Pancreas (tissue), 10 donors: ENCODE measurements around the gene ACVR1. TPM values are rescaled to one million over a fixed set of nuclear protein-coding genes. Genes with fewer than 3 reads are reported as not detected.
A peak's percentile ranks its signal among the peaks of the same experiment; 100 is the strongest.

Experiments
- ATAC-seq, 4 donors: fragments of 200-7000 bp; cut with Tn5 transposase; one replicate each; pipeline versions ENCODE4 v1.8.0 to v1.9.1; 2020; ENCODE audit warnings: mild to moderate bottlenecking in 4 of 4, moderate library complexity in 4 of 4
- DNase-seq, 6 donors: peaks; one replicate each; pipeline ENCODE4 v3.0.0-alpha.2; 2020
- FAIRE-seq: peaks from 2 replicates; lab custom pipeline; 2012; peaks lifted over from hg19 to GRCh38; lab: Jason Lieb, UNC
- H3K27ac ChIP-seq, 4 donors: fragments of 200-600 bp; sonication (generic); 1 replicate in 3 of 4; 2 replicates in 1 of 4; pipeline versions ENCODE4 v1.5.0 to v1.8.0; 2020
- H3K27me3 ChIP-seq, 4 donors: fragments of 200-600 bp; one replicate each; pipeline ENCODE4 v1.8.0; 2021
- H3K36me3 ChIP-seq, 3 donors: fragments of 200-600 bp; sonication (generic) in 1 of 3; one replicate each; pipeline versions ENCODE4 v1.5.0 to v1.8.0; 2020 to 2021
- H3K4me1 ChIP-seq, 3 donors: fragments of 200-600 bp; one replicate each; pipeline ENCODE4 v1.8.0; 2021
- H3K4me3 ChIP-seq, 4 donors: fragments of 200-600 bp; sonication (generic) in 2 of 4; one replicate each; pipeline versions ENCODE4 v1.5.0 to v1.8.0; 2020 to 2021
- H3K9me3 ChIP-seq, 4 donors: fragments of 200-600 bp; one replicate each; pipeline ENCODE4 v1.8.0; 2021
- CTCF ChIP-seq, 4 donors: fragments of 200-600 bp; sonication (generic) in 3 of 4; IDR thresholded peaks; one replicate each; pipeline versions ENCODE4 v1.5.0 to v1.8.0; 2021; ENCODE audit warnings: antibody characterized with exemption in 4 of 4
- WGBS, 2 donors: extraction: QIAGEN DNeasy Blood & Tissue Kit; methylation state at CpG; one replicate each; pipeline ENCODE4 v1.1.7; 2013; 5-methylcytosine and 5-hydroxymethylcytosine counted together
- intact Hi-C, 3 donors: fragments of 100-400 bp; cut with DNase I; formaldehyde crosslinking; loops; one replicate each; pipeline versions ENCODE4 v1.11.1 to v1.14.2; 2022
- polyA plus RNA-seq, 2 donors: library from polyadenylated mRNA; stranded (reverse); fragments of 200-250 nt; gene quantifications; one replicate each; pipeline ENCODE4 v1.2.3, GENCODE V29; 2013
- total RNA-seq, 6 donors: library from RNA; stranded (reverse); fragmentation: NEBNext Ultra II Directional in 4 of 6; extraction: Animal tissue kit (Norgen Biotek cat#: 25700) in 4 of 6; gene quantifications; one replicate each; pipeline versions ENCODE4 v1.2.1 to v1.2.4, GENCODE V29; 2021 to 2023
- donor health status: healthy with polysubstance abuse.
- donor health status: DM: no; HTN: no; CAD: no; lungs with moderate emphysema.
- donor health status: DM: no; HTN: no; CAD: no.
- donor health status: control.
- donor health status: control.
- donor health status: Bipolar disorder and iron deficiency.
- donor health status: DM: yes; HTN: yes; CAD: no.
- donor health status: DM: no; HTN: no; CAD: no.
- donor health status: DM: no; HTN: no; CAD: no.
- donor health status: DM: yes; HTN: yes; CAD: no.

Gene ACVR1
- total and polyA plus RNA-seq, 8 donors = 3.1 to 25.2 (median 11.7) TPM

DNA sequence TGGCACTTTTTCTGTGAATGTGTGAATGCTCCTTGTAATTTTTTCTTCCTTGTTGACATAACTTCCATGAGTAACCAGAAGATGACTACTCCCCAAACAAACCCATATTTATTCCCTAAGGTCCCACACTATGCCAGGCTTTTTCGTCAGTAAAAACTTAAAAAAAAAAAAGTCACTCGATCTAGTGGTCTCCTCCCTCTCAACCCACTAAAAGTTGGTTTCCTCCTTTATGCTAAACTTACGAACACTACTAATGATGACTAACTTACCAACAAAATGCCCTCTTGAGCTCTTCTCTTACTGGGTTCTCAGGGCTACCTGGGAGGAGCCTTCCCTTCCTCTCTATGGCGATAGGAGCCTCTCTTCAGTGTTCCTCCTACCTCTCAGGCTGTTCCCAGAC is 18.2 kb downstream of the ACVR1 start:
- FAIRE-seq (no peak), ATAC-seq (peak in 3 of 4 donors; percentile 46 to 63 (median 53)), DNase-seq (no peak)
- H3K4me3 ChIP-seq = no peak overlapping the region
- no peak for TF ChIP-seq CTCF (IDR thresholded peaks at IDR 0.05)
- intact Hi-C loops = no loop called here
- H3K4me1 ChIP-seq = peaks cover 0 to 12% (median 0%) of the 10 kb centered on the region in 3 donors
- WGBS, 2 donors = 82 to 84% methylated on average over 4 of the region's 4 CpGs
- H3K27me3 ChIP-seq = no peaks in the 10 kb centered on the region
- peak overlapping the region in 1 of 4 donors; percentile 37 for H3K27ac ChIP-seq
- H3K36me3 ChIP-seq = no peaks in the 10 kb centered on the region
- H3K9me3 ChIP-seq = no peaks in the 10 kb centered on the region

- no peak for DNase-seq
- FAIRE-seq = no peak
- intact Hi-C loops = no loop called here
- no peak for TF ChIP-seq CTCF (IDR thresholded peaks at IDR 0.05)
- H3K4me1 ChIP-seq = peaks cover 0 to 6% (median 0%) of the 10 kb centered on the region in 3 donors
- no peak overlapping the region for H3K27ac ChIP-seq
- WGBS, 2 donors = 93 to 94% methylated on average over 2 of the region's 2 CpGs
- H3K9me3 ChIP-seq = no peaks in the 10 kb centered on the region
- no peak overlapping the region for H3K4me3 ChIP-seq
- H3K27me3 ChIP-seq = no peaks in the 10 kb centered on the region
- H3K36me3 ChIP-seq = no peaks in the 10 kb centered on the region
- ATAC-seq = no peak
Measured at GRCh38 chr2:157856187-157856515, 20.0 kb downstream of the ACVR1 start.

- Histone ChIP-seq H3K9me3 (no peaks in the 10 kb centered on the region), H3K27ac (no peak overlapping the region), H3K27me3 (no peaks in the 10 kb centered on the region), H3K36me3 (no peaks in the 10 kb centered on the region), H3K4me3 (no peak overlapping the region), H3K4me1 (peaks cover 0 to 20% (median 7%) of the 10 kb centered on the region in 3 donors)
- intact Hi-C loops = no loop called here
- WGBS, 2 donors = 91 to 92% methylated on average over 3 of the region's 3 CpGs
- TF ChIP-seq CTCF (IDR thresholded peaks at IDR 0.05) = no peak
- FAIRE-seq (no peak), DNase-seq (no peak), ATAC-seq (no peak)
Measured at GRCh38 chr2:157853820-157854219, 22.3 kb downstream of the ACVR1 start.

DNA sequence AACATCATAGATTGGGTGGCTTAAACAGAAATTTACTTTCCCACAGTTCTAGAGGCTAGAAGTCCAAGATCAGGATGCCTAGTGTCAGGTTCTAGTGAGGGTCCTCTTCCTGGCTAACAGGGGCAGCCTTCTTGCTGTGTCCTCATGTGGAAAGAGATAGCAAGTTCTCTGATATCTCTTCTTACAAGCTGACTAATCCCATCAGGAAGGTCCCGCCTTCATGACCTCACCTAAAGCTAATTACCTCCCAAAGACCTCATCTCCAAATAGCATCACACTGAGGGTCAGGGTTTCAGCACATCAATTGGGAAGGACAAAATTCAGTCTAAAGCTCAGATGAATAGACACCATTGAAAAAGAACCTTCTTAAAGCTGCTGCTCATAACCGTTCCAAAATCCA is 22.9 kb downstream of the ACVR1 start:
- TF ChIP-seq CTCF (IDR thresholded peaks at IDR 0.05) = no peak

GRCh38 chr2:157849591-157849990 is 26.5 kb downstream of the ACVR1 start:
- H3K36me3 ChIP-seq = no peaks in the 10 kb centered on the region
- no peak for TF ChIP-seq CTCF (IDR thresholded peaks at IDR 0.05)
- WGBS, 2 donors = 48 to 55% methylated on average over 2 of the region's 2 CpGs
- no peaks in the 10 kb centered on the region for H3K27me3 ChIP-seq
- intact Hi-C loops = no loop called here
- H3K27ac ChIP-seq = peak overlapping the region in 2 of 4 donors; percentile 31 to 63
- ATAC-seq (peak; percentile 88 to 94 (median 90)), DNase-seq (peak in 1 of 6 donors; percentile 26), FAIRE-seq (no peak)
- no peaks in the 10 kb centered on the region for H3K9me3 ChIP-seq
- peaks cover 0 to 14% (median 7%) of the 10 kb centered on the region in 3 donors for H3K4me1 ChIP-seq
- no peak overlapping the region for H3K4me3 ChIP-seq

More for the DNA sequence above, 22.9 kb downstream of the ACVR1 start:
- FAIRE-seq (no peak), ATAC-seq (no peak), DNase-seq (no peak)
- WGBS, 2 donors = 91 to 92% methylated on average over 2 of the region's 2 CpGs
- no peaks in the 10 kb centered on the region for H3K36me3 ChIP-seq
- H3K27ac ChIP-seq = no peak overlapping the region
- H3K9me3 ChIP-seq = no peaks in the 10 kb centered on the region
- peaks cover 0 to 19% (median 7%) of the 10 kb centered on the region in 3 donors for H3K4me1 ChIP-seq
- intact Hi-C loops = no loop called here
- H3K4me3 ChIP-seq = no peak overlapping the region
- H3K27me3 ChIP-seq = no peaks in the 10 kb centered on the region
